ENCODE measurements around the gene VAT1L. TPM values are rescaled to one million over a fixed set of nuclear protein-coding genes. Genes with fewer than 3 reads are reported as not detected.

Gene VAT1L
- total and polyA plus RNA-seq, 2 donors (not counting 1 experiment from before 2014, with no cell fraction given): not detected

GRCh38 chr16:77843405-77843804, 55.0 kb downstream of the VAT1L start:
- Histone ChIP-seq H2AFZ (ENCODE audit: insufficient read depth, low read depth, low read length, poor library complexity, severe bottlenecking) (no peak overlapping the region), H3K4me1 (ENCODE audit: control insufficient read depth in 2 of 2, insufficient read depth in 2 of 2, low read length in 2 of 2) (no peaks in the 10 kb centered on the region), H4K20me1 (ENCODE audit: control insufficient read depth, insufficient read depth, low read length, poor library complexity, severe bottlenecking) (no peaks in the 10 kb centered on the region), H3K9ac (ENCODE audit: low read length) (no peak overlapping the region), H3K9me3 (ENCODE audit: control extremely low read depth in 1 of 3, control insufficient read depth in 2 of 3, insufficient read depth in 1 of 3, low read length in 2 of 3) (no peaks in the 10 kb centered on the region), H3K36me3 (replicated peaks in 1 of 2; ENCODE audit: control extremely low read depth in 1 of 2, control insufficient read depth in 1 of 2, extremely low read depth in 1 of 2, insufficient read depth in 2 of 2, low read length in 1 of 2) (no peaks in the 10 kb centered on the region), H3K79me2 (ENCODE audit: control insufficient read depth, insufficient read depth, low read length) (no peaks in the 10 kb centered on the region), H3K27me3 (replicated peaks in 1 of 4; ENCODE audit: control extremely low read depth in 1 of 4, control insufficient read depth in 3 of 4, insufficient read depth in 4 of 4, low read length in 3 of 4) (no peaks in the 10 kb centered on the region), H3K4me3 (ENCODE audit: control extremely low read depth in 1 of 5, extremely low read depth in 1 of 5, insufficient read depth in 1 of 5, low read depth in 2 of 5, low read length in 4 of 5) (no peak overlapping the region), H3K27ac (ENCODE audit: low read length in 2 of 2) (no peak overlapping the region), H3K4me2 (replicated peaks; ENCODE audit: low read depth, low read length, poor library complexity, severe bottlenecking) (no peak overlapping the region)
- 75% methylated on average over 3 of the region's 3 CpGs for WGBS (ENCODE audit: insufficient coverage)
- no peak overlapping the region for H3K4me3 Mint-ChIP-seq
- DNase-seq: no peak
- H3K9me3 Mint-ChIP-seq (ENCODE audit: insufficient read depth): no peaks in the 10 kb centered on the region
- no peak overlapping the region for H3K27ac Mint-ChIP-seq
- peaks cover 18% of the 10 kb centered on the region for H3K27me3 Mint-ChIP-seq
- TF ChIP-seq CTCF (IDR thresholded peaks at IDR 0.05) (no peak), EZH2 (IDR thresholded peaks at IDR 0.05; ENCODE audit: borderline replicate concordance, insufficient read depth, low read depth, low read length, poor library complexity, severe bottlenecking) (no peak)
- ChIA-PET POLR2A (no interaction called here), CTCF (no interaction called here)
- no peaks in the 10 kb centered on the region for H3K4me1 Mint-ChIP-seq
- no peak for ATAC-seq (ENCODE audit: low read depth)
- intact Hi-C loops (cut with micrococcal nuclease): no loop called here

GRCh38 chr16:77844801-77845200, 56.4 kb downstream of the VAT1L start:
- no peak overlapping the region for H3K27ac ChIP-seq (ENCODE audit: low read length in 2 of 2)
- H4K20me1 ChIP-seq (ENCODE audit: control insufficient read depth, insufficient read depth, low read length, poor library complexity, severe bottlenecking): no peaks in the 10 kb centered on the region
- 91% methylated on average over 2 of the region's 4 CpGs for WGBS (ENCODE audit: insufficient coverage)
- H3K9ac ChIP-seq (ENCODE audit: low read length): no peak overlapping the region
- TF ChIP-seq CTCF (IDR thresholded peaks at IDR 0.05) (no peak), EZH2 (IDR thresholded peaks at IDR 0.05; ENCODE audit: borderline replicate concordance, insufficient read depth, low read depth, low read length, poor library complexity, severe bottlenecking) (no peak)
- no peaks in the 10 kb centered on the region for H3K27me3 ChIP-seq (replicated peaks in 1 of 4; ENCODE audit: control extremely low read depth in 1 of 4, control insufficient read depth in 3 of 4, insufficient read depth in 4 of 4, low read length in 3 of 4)
- no peak overlapping the region for H3K4me3 ChIP-seq (ENCODE audit: control extremely low read depth in 1 of 5, extremely low read depth in 1 of 5, insufficient read depth in 1 of 5, low read depth in 2 of 5, low read length in 4 of 5)
- no peaks in the 10 kb centered on the region for H3K4me1 ChIP-seq (ENCODE audit: control insufficient read depth in 2 of 2, insufficient read depth in 2 of 2, low read length in 2 of 2)
- H3K9me3 ChIP-seq (ENCODE audit: control extremely low read depth in 1 of 3, control insufficient read depth in 2 of 3, insufficient read depth in 1 of 3, low read length in 2 of 3): no peaks in the 10 kb centered on the region
- CTCF ChIA-PET: no interaction called here
- Mint-ChIP-seq H3K9me3 (ENCODE audit: insufficient read depth) (no peaks in the 10 kb centered on the region), H3K4me1 (no peaks in the 10 kb centered on the region), H3K27ac (no peak overlapping the region), H3K4me3 (no peak overlapping the region), H3K27me3 (peaks cover 10% of the 10 kb centered on the region)
- H3K36me3 ChIP-seq (replicated peaks in 1 of 2; ENCODE audit: control extremely low read depth in 1 of 2, control insufficient read depth in 1 of 2, extremely low read depth in 1 of 2, insufficient read depth in 2 of 2, low read length in 1 of 2): no peaks in the 10 kb centered on the region
- no peak overlapping the region for H3K4me2 ChIP-seq (replicated peaks; ENCODE audit: low read depth, low read length, poor library complexity, severe bottlenecking)
- no peaks in the 10 kb centered on the region for H3K79me2 ChIP-seq (ENCODE audit: control insufficient read depth, insufficient read depth, low read length)
- POLR2A ChIA-PET: no interaction called here
- intact Hi-C loops (cut with micrococcal nuclease): no loop called here
- DNase-seq (no peak), ATAC-seq (ENCODE audit: low read depth) (no peak)
- no peak overlapping the region for H2AFZ ChIP-seq (ENCODE audit: insufficient read depth, low read depth, low read length, poor library complexity, severe bottlenecking)

Data from B cell (primary cell).